Forelimb muscle (tissue), 1 donor: ENCODE measurements around the gene CLK2. TPM values are rescaled to one million over a fixed set of nuclear protein-coding genes. Genes with fewer than 3 reads are reported as not detected.

Experiments used
- DNase-seq: peaks from one replicate; pipeline ENCODE4 v3.0.0-alpha.2; 2013; ENCODE audit warnings: low read depth
- polyA plus RNA-seq: library from polyadenylated mRNA; unstranded; fragments of 120-200 nt; gene quantifications from one replicate; pipeline ENCODE4 v1.2.1, GENCODE V29; 2013; ENCODE audit not compliant: insufficient read length

Gene CLK2
- polyA plus RNA-seq, result 37.0 TPM

- DNase-seq, result peak; percentile 83
Measured at GRCh38 chr1:155273343-155274245, at the start of gene CLK2. Gene CLK2, minus strand, starts transcription at chr1:155273504. Its CDS starts 2,527 bp downstream, at chr1:155270977.

- no peak for DNase-seq
Measured at GRCh38 chr1:155322571-155322952, 49.3 kb upstream of the CLK2 start.

DNA sequence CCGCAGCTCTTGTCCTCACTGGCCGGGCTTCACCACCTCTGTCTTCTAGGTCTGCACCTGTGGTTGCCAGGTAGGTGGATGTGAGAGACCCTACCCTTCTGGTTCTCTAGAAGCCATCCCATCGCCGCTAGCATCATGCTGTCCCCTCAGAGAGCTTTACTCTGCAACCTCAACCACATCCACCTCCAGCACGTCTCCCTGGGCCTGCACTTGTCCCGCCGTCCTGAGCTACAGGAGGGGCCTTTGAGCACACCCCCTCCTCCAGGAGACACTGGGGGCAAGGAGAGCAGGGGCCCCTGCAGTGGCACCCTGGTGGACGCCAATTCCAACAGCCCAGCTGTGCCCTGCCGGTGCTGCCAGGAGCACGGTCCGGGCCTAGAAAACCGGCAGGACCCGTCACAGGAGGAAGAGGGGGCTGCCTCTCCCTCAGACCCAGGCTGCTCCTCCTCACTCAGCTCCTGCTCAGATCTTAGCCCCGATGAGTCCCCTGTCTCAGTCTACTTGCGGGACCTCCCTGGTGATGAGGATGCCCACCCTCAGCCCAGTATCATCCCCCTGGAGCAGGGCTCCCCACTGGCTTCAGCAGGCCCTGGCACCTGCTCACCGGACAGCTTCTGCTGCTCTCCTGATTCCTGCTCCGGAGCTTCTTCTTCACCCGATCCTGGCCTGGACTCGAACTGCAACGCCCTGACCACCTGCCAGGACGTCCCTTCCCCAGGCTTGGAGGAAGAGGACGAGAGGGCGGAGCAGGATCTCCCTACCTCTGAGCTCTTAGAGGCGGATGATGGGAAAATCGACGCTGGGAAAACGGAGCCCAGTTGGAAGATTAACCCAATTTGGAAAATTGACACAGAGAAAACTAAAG is 48.6 kb upstream of the CLK2 start:
- DNase-seq, result no peak

- DNase-seq, result peak; percentile 88
Measured at GRCh38 chr1:155320661-155321617, 47.6 kb upstream of the CLK2 start, which contains the start of gene RUSC1. Gene RUSC1, plus strand, starts transcription at chr1:155320894. Its CDS starts 880 bp downstream, at chr1:155321774.

DNA sequence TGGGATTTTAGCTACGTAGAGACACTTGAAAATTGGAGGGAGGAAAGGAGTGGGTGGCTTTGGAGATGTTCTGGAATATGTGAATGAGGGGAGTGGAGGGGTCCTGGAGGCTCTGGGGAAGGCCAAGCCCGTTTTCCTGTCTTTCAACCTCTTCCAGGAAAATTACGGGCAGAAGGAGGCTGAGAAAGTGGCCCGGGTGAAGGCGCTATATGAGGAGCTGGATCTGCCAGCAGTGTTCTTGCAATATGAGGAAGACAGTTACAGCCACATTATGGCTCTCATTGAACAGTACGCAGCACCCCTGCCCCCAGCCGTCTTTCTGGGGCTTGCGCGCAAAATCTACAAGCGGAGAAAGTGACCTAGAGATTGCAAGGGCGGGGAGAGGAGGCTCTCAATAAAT is 46.9 kb upstream of the CLK2 start:
- DNase-seq, result no peak

GRCh38 chr1:155319536-155319935 is 46.2 kb upstream of the CLK2 start:
- DNase-seq, result no peak

DNA sequence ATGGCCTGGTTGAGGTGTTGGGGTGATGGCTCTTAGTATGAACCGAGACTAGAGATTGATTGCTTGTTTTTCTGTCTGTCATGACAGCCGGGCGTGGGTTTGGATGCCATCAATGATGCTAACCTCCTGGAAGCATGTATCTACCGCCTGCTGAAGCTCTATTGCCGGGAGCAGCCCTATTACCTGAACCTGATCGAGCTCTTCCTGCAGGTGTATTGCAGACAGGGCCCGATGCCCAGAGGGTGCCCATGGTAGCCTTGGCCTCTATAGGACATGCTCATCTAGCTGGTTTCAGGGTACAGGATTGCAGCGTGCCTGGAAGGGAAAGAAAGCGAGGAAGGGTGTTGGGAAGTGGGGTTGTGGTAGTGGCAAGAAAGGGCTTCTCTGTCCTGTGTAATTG is 44.8 kb upstream of the CLK2 start:
- DNase-seq, result no peak

- DNase-seq, result no peak
Measured at GRCh38 chr1:155316922-155317321, 43.6 kb upstream of the CLK2 start.

DNA sequence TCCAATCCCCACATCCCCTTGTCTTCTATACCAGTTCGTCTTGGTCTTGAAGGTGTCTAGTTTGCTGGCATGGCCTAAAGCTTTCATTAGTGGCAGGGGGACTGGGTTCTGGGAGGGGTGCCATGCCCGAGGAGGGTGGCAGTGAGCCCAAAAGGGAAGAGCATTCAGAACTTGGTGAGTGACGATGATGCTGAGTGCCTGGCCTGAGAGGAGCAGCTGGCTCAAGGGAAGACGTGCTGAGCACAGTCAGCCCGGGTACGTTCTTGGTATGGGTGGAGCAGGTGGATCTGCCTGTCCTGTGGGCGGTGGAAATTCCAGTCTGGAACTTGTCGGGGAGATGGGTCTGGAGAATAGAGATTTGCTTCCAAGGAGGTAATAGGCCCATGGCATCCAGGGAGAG is 40.0 kb upstream of the CLK2 start:
- no peak for DNase-seq

- no peak for DNase-seq
Measured at GRCh38 chr1:155309423-155310021, 36.2 kb upstream of the CLK2 start.

DNA sequence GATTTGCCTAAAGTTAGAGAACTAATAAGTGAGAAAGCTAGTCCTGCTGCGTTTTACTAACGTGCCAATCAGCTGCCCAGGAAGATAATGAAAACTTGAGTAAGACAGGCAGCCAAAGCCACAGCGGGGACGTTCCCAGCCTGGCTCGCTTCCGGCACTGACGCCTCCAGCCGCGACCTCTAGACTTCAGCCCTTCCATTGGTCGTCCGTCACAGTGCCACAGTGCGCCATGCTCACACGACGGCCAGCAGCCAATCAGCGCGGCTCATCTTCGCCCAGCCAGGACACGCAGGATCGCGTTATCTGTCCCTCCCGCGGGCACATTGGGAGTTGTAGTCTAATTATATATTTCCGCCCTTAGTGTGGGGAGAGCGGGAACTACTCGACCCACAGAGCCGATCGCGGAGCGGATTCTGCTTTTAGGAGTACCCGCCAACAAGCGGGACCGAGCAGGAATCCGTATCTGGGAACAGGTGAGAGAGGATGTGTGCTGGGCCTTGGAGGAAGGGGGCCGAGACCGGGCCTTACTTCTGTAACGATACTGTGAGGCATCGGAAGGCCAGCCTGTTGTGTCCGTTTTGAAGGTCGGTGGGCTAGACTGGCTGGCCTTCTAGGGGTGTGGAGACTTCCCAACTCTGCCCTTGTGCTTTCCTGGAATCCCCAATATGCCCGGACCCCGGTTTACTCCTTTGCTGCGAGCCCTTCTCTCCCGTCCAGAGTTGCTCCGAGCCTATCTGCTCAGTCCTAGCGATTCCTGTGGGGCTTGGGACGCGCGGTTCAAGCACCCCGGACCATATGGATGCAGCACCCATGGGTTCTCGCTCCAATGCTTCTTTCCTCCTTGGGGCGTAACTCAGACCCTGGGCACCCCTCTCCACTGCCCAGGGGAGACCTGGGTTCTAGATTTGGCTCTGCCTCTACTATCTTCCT is 35.5 kb upstream of the CLK2 start, which contains the start of gene FDPS:
FDPS (plus strand) TSS at position 374 of the 930 bp plus-strand sequence. CDS start 924 bp downstream, outside the sequence.
- DNase-seq, result peak; percentile 98

- DNase-seq, result no peak
Measured at GRCh38 chr1:155307247-155307740, 34.0 kb upstream of the CLK2 start.

- DNase-seq, result no peak
Measured at GRCh38 chr1:155305881-155306391, 32.6 kb upstream of the CLK2 start.

GRCh38 chr1:155304558-155305063 is 31.3 kb upstream of the CLK2 start:
- DNase-seq, result no peak

- no peak for DNase-seq
Measured at GRCh38 chr1:155301342-155301841, 28.1 kb upstream of the CLK2 start, which contains the start of gene PKLR. Gene PKLR, minus strand, starts transcription at chr1:155301438. Its CDS starts 43 bp downstream, at chr1:155301395.

GRCh38 chr1:155300553-155301329 is 27.4 kb upstream of the CLK2 start:
- DNase-seq, result no peak

GRCh38 chr1:155300024-155300423 is 26.7 kb upstream of the CLK2 start:
- no peak for DNase-seq

DNA sequence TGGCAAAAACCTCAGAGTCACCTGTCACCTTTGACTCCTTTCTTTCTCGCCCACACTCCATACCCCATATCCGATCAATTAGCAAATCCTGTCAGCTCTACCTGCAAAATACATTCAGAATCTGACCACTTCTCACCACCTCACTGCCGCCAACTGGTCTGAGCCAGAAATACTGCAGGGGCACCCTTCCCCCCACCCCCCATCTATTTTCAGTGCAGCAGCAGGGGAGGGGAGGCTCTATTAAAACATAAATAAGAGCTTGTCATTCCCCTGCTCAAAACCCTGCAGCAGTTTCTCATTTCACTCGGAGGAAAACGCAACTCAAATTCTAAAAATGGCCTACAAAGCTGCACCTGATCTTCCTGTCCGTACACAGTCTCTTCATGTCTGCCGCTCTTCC is 24.1 kb upstream of the CLK2 start:
- DNase-seq, result no peak
